Ectodermal cell (in vitro differentiated cells): Measurements from ENCODE around the gene PLSCR4.
"Not testable (repeated sequence)": the region's sequence is repeated elsewhere in the genome, so short reads cannot be mapped to it uniquely, and the experiment has no call there.

Experiments used
- H3K27ac ChIP-seq: 2 replicates; pipeline ENCODE4 v1.7.0; 2013; ENCODE audit warnings: mild to moderate bottlenecking, low read depth, low read length; ENCODE audit not compliant: insufficient read depth, poor library complexity, severe bottlenecking
- H3K27me3 ChIP-seq: 2 replicates; pipeline ENCODE4 v1.7.0; 2013; ENCODE audit warnings: mild to moderate bottlenecking, low read length; ENCODE audit not compliant: insufficient read depth, control insufficient read depth, poor library complexity, severe bottlenecking
- H3K36me3 ChIP-seq: one replicate; pipeline ENCODE4 v1.7.0; 2013; ENCODE audit warnings: low read length; ENCODE audit not compliant: control insufficient read depth, insufficient read depth
- H3K4me1 ChIP-seq: one replicate; pipeline ENCODE4 v1.7.0; 2013; ENCODE audit warnings: low read length; ENCODE audit not compliant: control insufficient read depth, insufficient read depth
- H3K4me3 ChIP-seq: 2 replicates; pipeline ENCODE4 v1.7.0; 2013; ENCODE audit warnings: low read depth, low read length, control low read depth; ENCODE audit not compliant: insufficient read depth
- H3K9me3 ChIP-seq: 2 replicates; pipeline ENCODE4 v1.7.0; 2013; ENCODE audit warnings: mild to moderate bottlenecking, low read length, moderate library complexity; ENCODE audit not compliant: control insufficient read depth
- WGBS, 2 experiments: methylation state at CpG; one replicate each; pipeline ENCODE4 v1.1.7; 2013; ENCODE audit warnings: missing lambda C conversion rate in 2 of 2; 5-methylcytosine and 5-hydroxymethylcytosine counted together

Gene PLSCR4

DNA sequence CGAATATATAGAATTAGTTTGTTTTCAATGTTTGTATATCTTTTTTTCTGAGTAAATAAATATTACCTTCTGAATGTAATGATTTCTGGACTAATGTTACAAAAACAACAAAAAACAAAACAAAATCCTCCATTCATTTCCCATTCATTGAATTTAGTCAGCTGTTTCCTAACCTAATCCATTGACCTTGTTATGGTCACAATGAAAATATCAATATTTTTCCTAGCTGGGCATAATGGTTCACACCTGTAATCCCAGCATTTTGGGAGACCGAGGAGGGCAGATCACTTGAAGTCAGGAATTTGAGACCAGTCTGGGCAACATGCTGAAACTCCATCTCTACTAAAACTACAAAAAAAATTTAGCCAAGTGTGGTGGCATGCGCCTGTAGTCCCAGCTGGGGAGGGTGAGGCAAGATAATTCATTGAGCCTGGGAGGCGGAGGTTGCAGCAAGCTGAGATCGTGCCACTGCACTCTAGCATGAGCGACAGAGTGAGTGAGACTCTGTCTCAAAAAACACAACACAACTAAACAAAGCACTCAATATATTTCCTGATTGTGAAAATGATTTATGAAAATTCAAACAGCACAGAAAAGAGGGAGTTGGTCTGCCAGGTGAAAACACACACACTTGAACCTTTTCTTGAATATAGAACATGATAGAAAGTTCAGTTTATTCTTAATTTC, 23.0 kb upstream of the PLSCR4 start:
- Histone ChIP-seq H3K36me3 (no peaks in the 10 kb centered on the region), H3K4me1 (no peaks in the 10 kb centered on the region), H3K27ac (no peak overlapping the region), H3K9me3 (no peaks in the 10 kb centered on the region), H3K27me3 (no peaks in the 10 kb centered on the region), H3K4me3 (no peak overlapping the region)
- WGBS, 2 experiments: 88 to 89% methylated on average over 5 of the region's 6 CpGs

DNA sequence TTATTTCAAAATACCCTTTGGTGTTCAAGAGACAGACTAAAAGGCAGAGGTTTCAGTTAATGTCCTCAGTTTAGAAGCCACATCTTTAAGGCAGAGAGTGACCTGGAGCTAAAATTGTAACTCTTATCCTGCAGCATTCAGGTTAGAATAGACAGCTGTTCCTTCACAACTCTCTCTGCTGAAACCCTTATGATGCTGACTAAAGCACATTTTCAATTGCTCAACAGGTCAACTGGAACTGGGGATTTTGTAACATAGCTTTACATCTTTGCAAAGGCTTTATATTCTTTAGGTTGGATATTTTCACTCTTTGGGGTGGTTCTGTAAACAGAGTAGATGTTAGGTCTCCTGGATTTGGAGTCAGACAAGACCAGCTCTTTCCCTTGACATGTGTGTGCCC, 20.3 kb upstream of the PLSCR4 start:
- Histone ChIP-seq H3K9me3 (no peaks in the 10 kb centered on the region), H3K27me3 (no peaks in the 10 kb centered on the region), H3K36me3 (no peaks in the 10 kb centered on the region)

GRCh38 chr3:146269271-146269670, 18.4 kb upstream of the PLSCR4 start:
- H3K4me3 ChIP-seq: no peak overlapping the region
- no peaks in the 10 kb centered on the region for H3K27me3 ChIP-seq
- WGBS, 2 experiments: 84 to 96% methylated on average over 2 to 3 of the region's 4 CpGs
- no peaks in the 10 kb centered on the region for H3K4me1 ChIP-seq
- no peaks in the 10 kb centered on the region for H3K36me3 ChIP-seq
- H3K27ac ChIP-seq: no peak overlapping the region
- no peaks in the 10 kb centered on the region for H3K9me3 ChIP-seq

More for the DNA sequence above, 20.3 kb upstream of the PLSCR4 start:
- H3K4me1 ChIP-seq: no peaks in the 10 kb centered on the region
- H3K4me3 ChIP-seq: no peak overlapping the region
- no peak overlapping the region for H3K27ac ChIP-seq

DNA sequence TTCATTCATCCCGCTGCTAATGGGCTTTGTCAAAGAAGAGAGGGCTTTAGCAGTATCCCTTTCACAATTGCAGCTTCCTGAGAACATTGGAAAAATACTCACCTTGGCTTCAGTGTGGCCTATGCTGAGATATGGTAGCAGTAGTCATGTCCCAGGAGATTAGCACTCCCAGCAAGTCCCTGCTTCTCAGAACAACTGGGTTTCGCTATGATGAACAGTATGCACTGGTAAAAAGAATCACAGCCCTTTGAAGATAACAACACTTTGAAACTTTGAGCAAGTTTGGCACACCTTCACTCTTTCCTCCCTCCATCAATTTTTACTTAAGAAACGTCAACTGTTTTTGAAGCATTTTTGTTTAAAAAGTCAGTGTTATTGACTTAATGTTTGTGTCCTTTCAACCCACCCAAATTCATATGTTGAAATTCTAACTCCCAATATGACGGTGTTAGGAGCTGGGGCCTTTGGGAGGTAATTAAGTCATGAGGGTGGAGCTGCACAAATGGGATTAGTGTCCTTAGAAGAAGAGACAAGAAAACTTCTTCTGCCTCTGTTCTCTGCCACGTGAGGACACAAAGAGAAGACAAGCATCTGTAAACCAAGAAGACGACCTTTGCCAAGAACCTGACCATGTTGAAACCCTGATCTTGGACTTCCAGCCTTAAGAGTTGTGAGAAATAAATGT, 17.8 kb upstream of the PLSCR4 start:
- no peak overlapping the region for H3K4me3 ChIP-seq
- H3K27me3 ChIP-seq: no peaks in the 10 kb centered on the region
- H3K36me3 ChIP-seq: no peaks in the 10 kb centered on the region
- no peaks in the 10 kb centered on the region for H3K9me3 ChIP-seq
- H3K27ac ChIP-seq: no peak overlapping the region
- H3K4me1 ChIP-seq: no peaks in the 10 kb centered on the region
- 93 to 94% methylated on average over 4 to 5 of the region's 6 CpGs for WGBS, 2 experiments

DNA sequence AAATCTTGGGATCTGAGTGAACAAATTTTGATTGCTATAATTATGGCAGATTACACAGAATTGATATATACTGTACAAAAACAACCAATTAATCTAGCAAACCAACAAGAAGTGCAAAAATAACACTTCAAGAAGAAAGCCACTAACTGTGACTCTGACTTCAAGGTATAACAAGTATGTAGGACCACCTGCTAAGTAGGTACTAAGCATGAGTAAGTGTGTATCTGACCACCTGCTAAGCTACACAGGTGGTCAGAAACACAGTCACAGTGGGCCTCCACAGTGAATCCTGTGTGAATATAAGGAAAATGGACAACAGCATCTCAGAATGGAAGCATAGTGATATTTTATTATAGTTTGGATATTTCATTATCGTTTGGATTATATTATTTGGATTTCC, 14.8 kb upstream of the PLSCR4 start:
- H3K27me3 ChIP-seq: no peaks in the 10 kb centered on the region
- no peak overlapping the region for H3K4me3 ChIP-seq
- no peaks in the 10 kb centered on the region for H3K9me3 ChIP-seq
- H3K4me1 ChIP-seq: no peaks in the 10 kb centered on the region
- H3K27ac ChIP-seq: no peak overlapping the region
- H3K36me3 ChIP-seq: no peaks in the 10 kb centered on the region
- WGBS, 2 experiments: no CpG with 5 or more reads among the region's 1 CpG

GRCh38 chr3:146262371-146263110, 11.6 kb upstream of the PLSCR4 start:
- no peaks in the 10 kb centered on the region for H3K4me1 ChIP-seq
- WGBS, 2 experiments: 89 to 95% methylated on average over 1 of the region's 2 CpGs
- H3K9me3 ChIP-seq: no peaks in the 10 kb centered on the region
- no peak overlapping the region for H3K27ac ChIP-seq
- no peak overlapping the region for H3K4me3 ChIP-seq
- H3K36me3 ChIP-seq: no peaks in the 10 kb centered on the region
- no peaks in the 10 kb centered on the region for H3K27me3 ChIP-seq

DNA sequence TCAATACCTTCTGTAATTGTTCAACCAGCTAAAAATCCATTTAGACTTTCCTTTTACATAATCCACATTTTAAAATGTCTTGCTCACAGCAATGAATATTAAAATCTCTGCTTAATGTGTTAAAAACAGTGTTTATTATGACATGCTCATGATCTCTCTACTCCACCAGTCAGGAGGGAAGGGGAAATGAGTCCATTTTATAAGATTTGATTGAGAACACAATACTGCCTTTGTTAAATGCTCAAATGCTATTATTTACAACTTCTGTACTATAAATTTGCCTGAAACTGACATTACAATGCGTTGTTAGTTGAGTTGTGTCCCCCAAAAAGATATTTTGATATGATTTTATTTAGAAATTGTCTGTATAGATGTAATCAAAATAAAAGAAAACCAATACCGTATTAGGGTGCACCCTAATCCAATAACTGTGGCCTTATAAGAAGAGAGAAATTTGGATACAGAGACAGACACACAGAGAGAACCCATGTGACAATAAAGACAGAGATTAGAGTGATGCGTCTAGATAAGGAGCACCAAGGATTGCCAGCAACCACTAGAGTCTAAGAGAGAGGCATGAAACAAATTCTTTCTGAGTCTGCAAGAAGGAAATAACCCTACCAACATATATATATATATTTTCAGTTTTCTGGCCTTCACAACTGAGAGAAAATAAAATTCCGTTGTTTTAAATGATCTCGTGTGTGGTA, 9.1 kb upstream of the PLSCR4 start:
- H3K9me3 ChIP-seq: no peaks in the 10 kb centered on the region
- no peaks in the 10 kb centered on the region for H3K4me1 ChIP-seq
- 89 to 91% methylated on average over 2 to 5 of the region's 5 CpGs for WGBS, 2 experiments
- no peaks in the 10 kb centered on the region for H3K36me3 ChIP-seq
- H3K4me3 ChIP-seq: no peak overlapping the region
- H3K27ac ChIP-seq: no peak overlapping the region
- no peaks in the 10 kb centered on the region for H3K27me3 ChIP-seq

- no peaks in the 10 kb centered on the region for H3K9me3 ChIP-seq
- WGBS, 2 experiments: 76 to 78% methylated on average over 3 of the region's 3 CpGs
- no peak overlapping the region for H3K27ac ChIP-seq
- no peaks in the 10 kb centered on the region for H3K27me3 ChIP-seq
- H3K36me3 ChIP-seq: no peaks in the 10 kb centered on the region
- no peak overlapping the region for H3K4me3 ChIP-seq
- no peaks in the 10 kb centered on the region for H3K4me1 ChIP-seq
Observed at GRCh38 chr3:146256851-146257486, 6.1 kb upstream of the PLSCR4 start.

DNA sequence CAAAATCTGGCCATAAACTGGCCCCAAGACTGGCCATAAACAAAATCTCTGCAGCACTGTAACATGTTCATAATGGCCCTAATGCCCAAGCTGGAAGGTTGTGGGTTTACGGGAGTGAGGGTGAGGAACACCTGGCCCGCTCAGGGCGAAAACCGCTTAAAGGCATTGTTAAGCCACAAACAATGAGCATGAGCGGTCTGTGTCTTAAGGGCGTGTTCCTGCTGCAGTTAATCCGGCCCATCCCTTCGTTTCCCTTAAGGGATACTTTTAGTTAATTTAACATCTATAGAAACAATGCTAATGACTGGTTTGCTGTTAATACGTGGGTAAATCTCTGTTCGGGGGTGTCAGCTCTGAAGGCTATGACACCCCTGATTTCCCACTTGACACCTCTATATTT, 1.5 kb upstream of the PLSCR4 start:
- H3K4me3 ChIP-seq, H3K9me3 ChIP-seq, H3K27ac ChIP-seq, H3K36me3 ChIP-seq, H3K4me1 ChIP-seq: not testable (repeated sequence)
- peaks cover 15% of the 10 kb centered on the region for H3K27me3 ChIP-seq
- 84 to 92% methylated on average over 8 to 10 of the region's 10 CpGs for WGBS, 2 experiments
